ENCODE data around the gene EBF3.

GRCh38 chr10:129950676-129951075, 13.4 kb downstream of the EBF3 start:
- TF ChIP-seq CTCF (IDR thresholded peaks at IDR 0.05; ENCODE audit: borderline replicate concordance, extremely low read depth, low read length, poor library complexity, severe bottlenecking) (no peak), EZH2 (IDR thresholded peaks at IDR 0.05; ENCODE audit: borderline replicate concordance, low read depth, low read length, severe bottlenecking) (no peak)
